Stomach (tissue), 9 donors: ENCODE results near the gene PRUNE2. TPM values are rescaled to one million over a fixed set of nuclear protein-coding genes. Genes with fewer than 3 reads are reported as not detected.
A peak's percentile ranks its signal among the peaks of the same experiment; 100 is the strongest.

Source experiments
- DNase-seq, 2 donors: peaks; one replicate each; pipeline versions ENCODE4 v3.0.0 to v3.0.0-alpha.2; 2013 to 2019
- H3K27ac ChIP-seq, 5 donors: fragments of 200-600 bp in 4 of 5; sonication (generic) in 4 of 5; one replicate each; pipeline ENCODE4 v1.5.1; 2013 to 2019; ENCODE audit warnings: mild to moderate bottlenecking in 1 of 5, moderate library complexity in 1 of 5
- H3K27me3 ChIP-seq, 3 donors: fragments of 200-600 bp; sonication (generic); one replicate each; pipeline ENCODE4 v1.5.1; 2017 to 2019; ENCODE audit warnings: mixed run types in 1 of 3
- H3K36me3 ChIP-seq, 4 donors: fragments of 200-600 bp; sonication (generic); 1 replicate in 3 of 4; 2 replicates in 1 of 4; pipeline ENCODE4 v1.5.1; 2016 to 2019
- H3K4me1 ChIP-seq, 4 donors: fragments of 200-600 bp; sonication (generic); one replicate each; pipeline ENCODE4 v1.5.1; 2016 to 2019
- H3K4me3 ChIP-seq, 4 donors: fragments of 200-600 bp; sonication (generic) in 3 of 4; one replicate each; pipeline ENCODE4 v1.5.1; 2016 to 2019; ENCODE audit warnings: mild to moderate bottlenecking in 1 of 4
- H3K9me3 ChIP-seq, 4 donors: fragments of 200-600 bp; sonication (generic); one replicate each; pipeline ENCODE4 v1.5.1; 2016 to 2019
- EP300 ChIP-seq: sonication (generic); formaldehyde crosslinking; IDR thresholded peaks from one replicate; pipeline ENCODE4 v1.6.1; 2017; ENCODE audit warnings: antibody characterized with exemption
- POLR2A ChIP-seq, 4 donors: fragments of 450-650 bp; IDR thresholded peaks; one replicate each; pipeline ENCODE4 v1.6.1; 2016; ENCODE audit warnings: antibody characterized with exemption in 4 of 4, control low read depth in 2 of 4, mild to moderate bottlenecking in 1 of 4, moderate library complexity in 1 of 4
- POLR2AphosphoS5 ChIP-seq, 3 donors: sonication (generic); formaldehyde crosslinking; IDR thresholded peaks; one replicate each; pipeline ENCODE4 v1.6.1; 2016; ENCODE audit warnings: antibody characterized with exemption in 3 of 3
- WGBS, 5 donors: extraction: QIAGEN DNeasy Blood & Tissue Kit in 3 of 5; methylation state at CpG; one replicate each; pipeline versions ENCODE4 v1.1.5 to v1.1.7; 2013 to 2018; 5-methylcytosine and 5-hydroxymethylcytosine counted together
- intact Hi-C: fragments of 100-400 bp; cut with DNase I; formaldehyde crosslinking; loops from one replicate; pipeline ENCODE4 v1.15.1; 2023; ENCODE audit warnings: low total_unique reads
- polyA plus RNA-seq, 3 donors: library from polyadenylated mRNA; stranded (reverse); fragments of 200-250 nt; gene quantifications; one replicate each; pipeline ENCODE4 v1.2.3, GENCODE V29; 2013
- total RNA-seq, 5 donors: library from RNA; depleted of rRNA; stranded (reverse); fragments of >200 nt; gene quantifications; one replicate each; pipeline versions ENCODE4 v1.1.0 to v1.2.3, GENCODE V29; 2014 to 2016
- TF ChIP-seq, protein P1 (sequence below), 7 experiments: fragments of 450-650 bp in 4 of 7; fragments of 200-600 bp in 3 of 7; sonication (generic) in 3 of 7; IDR thresholded peaks; one replicate each; pipeline ENCODE4 v1.5.1; 2016 to 2019; ENCODE audit warnings: antibody characterized with exemption in 7 of 7, control low read depth in 2 of 7, mild to moderate bottlenecking in 1 of 7
- donor health status: healthy with polysubstance abuse.
- donor health status: Bipolar disorder and iron deficiency.
- donor health status: healthy.

The PRUNE2 gene
- total and polyA plus RNA-seq, 8 donors: 2.6 to 311 (median 75.4) TPM

GRCh38 chr9:76887951-76888350 lies 18.0 kb downstream of the PRUNE2 start:
- Histone ChIP-seq H3K36me3 (no peaks in the 10 kb centered on the region), H3K9me3 (no peaks in the 10 kb centered on the region), H3K27me3 (no peaks in the 10 kb centered on the region), H3K27ac (peak overlapping the region in 4 of 5 donors; percentile 50 to 75 (median 53)), H3K4me3 (no peak overlapping the region), H3K4me1 (peaks cover 0 to 12% (median 0%) of the 10 kb centered on the region in 4 donors)
- intact Hi-C loops: no loop called here
- TF ChIP-seq POLR2A (IDR thresholded peaks at IDR 0.05): no peak
- TF ChIP-seq, protein P1, sequence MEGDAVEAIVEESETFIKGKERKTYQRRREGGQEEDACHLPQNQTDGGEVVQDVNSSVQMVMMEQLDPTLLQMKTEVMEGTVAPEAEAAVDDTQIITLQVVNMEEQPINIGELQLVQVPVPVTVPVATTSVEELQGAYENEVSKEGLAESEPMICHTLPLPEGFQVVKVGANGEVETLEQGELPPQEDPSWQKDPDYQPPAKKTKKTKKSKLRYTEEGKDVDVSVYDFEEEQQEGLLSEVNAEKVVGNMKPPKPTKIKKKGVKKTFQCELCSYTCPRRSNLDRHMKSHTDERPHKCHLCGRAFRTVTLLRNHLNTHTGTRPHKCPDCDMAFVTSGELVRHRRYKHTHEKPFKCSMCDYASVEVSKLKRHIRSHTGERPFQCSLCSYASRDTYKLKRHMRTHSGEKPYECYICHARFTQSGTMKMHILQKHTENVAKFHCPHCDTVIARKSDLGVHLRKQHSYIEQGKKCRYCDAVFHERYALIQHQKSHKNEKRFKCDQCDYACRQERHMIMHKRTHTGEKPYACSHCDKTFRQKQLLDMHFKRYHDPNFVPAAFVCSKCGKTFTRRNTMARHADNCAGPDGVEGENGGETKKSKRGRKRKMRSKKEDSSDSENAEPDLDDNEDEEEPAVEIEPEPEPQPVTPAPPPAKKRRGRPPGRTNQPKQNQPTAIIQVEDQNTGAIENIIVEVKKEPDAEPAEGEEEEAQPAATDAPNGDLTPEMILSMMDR (IDR thresholded peaks at IDR 0.05): no peak
- no peak for TF ChIP-seq EP300
- no peak for TF ChIP-seq POLR2AphosphoS5 (IDR thresholded peaks at IDR 0.05)
- 77 to 91% (median 89%) methylated on average over 7 of the region's 7 CpGs for WGBS, 5 donors
- DNase-seq: no peak

- Histone ChIP-seq H3K36me3 (no peaks in the 10 kb centered on the region), H3K4me3 (no peak overlapping the region), H3K27ac (peak overlapping the region in 4 of 5 donors; percentile 50 to 75 (median 53)), H3K27me3 (no peaks in the 10 kb centered on the region), H3K9me3 (no peaks in the 10 kb centered on the region), H3K4me1 (peaks cover 0 to 12% (median 0%) of the 10 kb centered on the region in 4 donors)
- no peak for DNase-seq
- TF ChIP-seq, protein P1 (IDR thresholded peaks at IDR 0.05): no peak
- TF ChIP-seq POLR2A (IDR thresholded peaks at IDR 0.05) (no peak), POLR2AphosphoS5 (IDR thresholded peaks at IDR 0.05) (no peak), EP300 (no peak)
- WGBS, 5 donors: 70 to 74% (median 72%) methylated on average over 5 of the region's 5 CpGs
- intact Hi-C loops: no loop called here
These were observed 18.7 kb downstream of the PRUNE2 start for GRCh38 chr9:76887003-76887821.

DNA sequence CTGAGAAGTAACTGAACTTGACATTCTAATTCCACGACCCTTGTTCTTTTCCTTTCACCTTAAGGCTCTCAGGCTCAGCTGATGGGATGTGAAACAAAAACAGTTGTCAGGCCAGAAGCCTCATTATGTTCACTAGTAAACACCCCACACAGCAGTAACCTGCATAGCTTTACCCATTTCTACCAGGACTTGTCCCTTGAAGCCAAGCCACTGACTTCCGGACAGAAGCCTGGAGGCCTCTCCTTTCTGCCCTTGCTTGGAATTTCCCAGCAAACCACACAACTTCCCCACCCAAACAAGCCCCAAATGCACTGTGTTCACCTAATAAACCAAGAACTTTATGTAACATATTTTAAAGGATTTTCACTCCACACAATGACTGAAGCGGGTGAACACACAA lies 19.6 kb downstream of the PRUNE2 start:
- intact Hi-C loops: no loop called here
- WGBS, 5 donors: 72 to 90% (median 77%) methylated on average over 3 of the region's 3 CpGs
- peaks cover 0 to 12% (median 0%) of the 10 kb centered on the region in 4 donors for H3K4me1 ChIP-seq
- TF ChIP-seq EP300: no peak
- TF ChIP-seq, protein P1 (IDR thresholded peaks at IDR 0.05): no peak
- no peak for TF ChIP-seq POLR2AphosphoS5 (IDR thresholded peaks at IDR 0.05)
- no peak for TF ChIP-seq POLR2A (IDR thresholded peaks at IDR 0.05)
- no peaks in the 10 kb centered on the region for H3K9me3 ChIP-seq
- no peaks in the 10 kb centered on the region for H3K36me3 ChIP-seq
- no peak overlapping the region for H3K4me3 ChIP-seq
- H3K27me3 ChIP-seq: no peaks in the 10 kb centered on the region
- peak overlapping the region in 3 of 5 donors; percentile 15 to 75 (median 29) for H3K27ac ChIP-seq
- DNase-seq: no peak

DNA sequence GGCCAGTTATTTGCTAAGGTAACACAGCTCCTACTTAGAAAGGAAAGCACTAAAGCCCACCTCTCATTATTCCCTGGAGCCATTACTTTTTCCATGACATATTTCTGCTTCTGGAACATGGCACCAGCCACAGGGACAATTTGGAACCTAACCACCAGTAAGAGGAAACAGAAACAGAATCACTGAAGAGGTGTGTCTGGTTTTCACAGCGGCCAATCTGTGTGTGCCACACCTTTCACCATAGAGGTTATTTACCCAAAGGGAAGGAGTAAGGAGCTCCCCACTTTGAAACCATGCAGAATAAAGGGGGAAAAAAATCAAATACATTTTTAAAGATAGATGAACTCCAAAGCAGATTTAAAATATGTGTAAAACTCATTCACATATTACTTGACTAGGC lies 21.1 kb downstream of the PRUNE2 start:
- no peak for DNase-seq
- Histone ChIP-seq H3K4me3 (no peak overlapping the region), H3K36me3 (no peaks in the 10 kb centered on the region), H3K9me3 (no peaks in the 10 kb centered on the region), H3K27me3 (no peaks in the 10 kb centered on the region), H3K27ac (peak overlapping the region in 1 of 5 donors; percentile 75), H3K4me1 (peaks cover 0 to 12% (median 0%) of the 10 kb centered on the region in 4 donors)
- intact Hi-C loops: no loop called here
- TF ChIP-seq POLR2AphosphoS5 (IDR thresholded peaks at IDR 0.05) (no peak), EP300 (no peak), POLR2A (IDR thresholded peaks at IDR 0.05) (no peak)
- TF ChIP-seq, protein P1 (IDR thresholded peaks at IDR 0.05): no peak
- WGBS, 5 donors: 54 to 89% (median 77%) methylated on average over 1 of the region's 1 CpG
